Loucy (cell line): ENCODE data around the gene IGF2BP1.

Source experiments
- H2AFZ ChIP-seq: fragments of 200-600 bp; sonication (generic); 2 replicates; pipeline ENCODE4 v1.6.0; 2016; ENCODE audit warnings: antibody characterized with exemption, mild to moderate bottlenecking, low read length, moderate library complexity
- H3F3A ChIP-seq: fragments of 200-600 bp; 2 replicates; pipeline ENCODE4 v1.6.0; 2016; ENCODE audit warnings: antibody characterized with exemption, low read depth, mild to moderate bottlenecking
- H3K27me3 ChIP-seq: fragments of 200-600 bp; sonication (generic); 2 replicates; pipeline ENCODE4 v1.6.1; 2014; ENCODE audit warnings: low read length, mild to moderate bottlenecking; ENCODE audit not compliant: insufficient read depth, poor library complexity, severe bottlenecking
- H3K36me3 ChIP-seq: fragments of 200-600 bp; sonication (generic); 2 replicates; pipeline ENCODE4 v1.6.1; 2016; ENCODE audit warnings: low read length; ENCODE audit not compliant: insufficient read depth
- H3K4me1 ChIP-seq: fragments of 200-600 bp; sonication (generic); 2 replicates; pipeline ENCODE4 v1.5.1; 2014; ENCODE audit warnings: low read length, mild to moderate bottlenecking; ENCODE audit not compliant: insufficient read depth, poor library complexity, severe bottlenecking
- H3K4me2 ChIP-seq: fragments of 200-600 bp; sonication (generic); 2 replicates; pipeline ENCODE4 v1.6.0; 2014; ENCODE audit warnings: antibody characterized with exemption, low read length, low read depth, mild to moderate bottlenecking; ENCODE audit not compliant: poor library complexity, severe bottlenecking
- H3K4me3 ChIP-seq: fragments of 200-600 bp; sonication (generic); 2 replicates; pipeline ENCODE4 v1.5.1; 2014; ENCODE audit warnings: low read length, mild to moderate bottlenecking, mixed read lengths; ENCODE audit not compliant: poor library complexity, severe bottlenecking
- H3K79me2 ChIP-seq: fragments of 200-600 bp; sonication (generic); 2 replicates; pipeline ENCODE4 v1.6.1; 2014; ENCODE audit warnings: low read length; ENCODE audit not compliant: insufficient read depth
- H3K9ac ChIP-seq: fragments of 200-600 bp; sonication (generic); 2 replicates; pipeline ENCODE4 v1.6.0; 2014; ENCODE audit warnings: mild to moderate bottlenecking, low read depth, low read length, moderate library complexity; ENCODE audit not compliant: poor library complexity, severe bottlenecking
- H3K9me2 ChIP-seq: fragments of 200-600 bp; sonication (generic); replicated peaks from 2 replicates; pipeline ENCODE4 v1.6.1; 2016; ENCODE audit warnings: low read depth, low read length, mixed read lengths
- H3K9me3 ChIP-seq: fragments of 200-600 bp; sonication (generic); 2 replicates; pipeline ENCODE4 v1.6.1; 2014; ENCODE audit warnings: mild to moderate bottlenecking, antibody characterized with exemption, low read length, low read depth; ENCODE audit not compliant: insufficient read depth
- H4K20me1 ChIP-seq: fragments of 200-600 bp; sonication (generic); 2 replicates; pipeline ENCODE4 v1.6.0; 2014; ENCODE audit warnings: antibody characterized with exemption, low read length, mild to moderate bottlenecking; ENCODE audit not compliant: insufficient read depth, poor library complexity, severe bottlenecking
- CTCF ChIP-seq: fragments of 200-600 bp; sonication (generic); conservative IDR thresholded peaks from 2 replicates; pipeline ENCODE4 v1.5.1; 2014; ENCODE audit warnings: mild to moderate bottlenecking, antibody characterized with exemption, low read length
- EZH2phosphoT487 ChIP-seq: fragments of 200-600 bp; IDR thresholded peaks from 2 replicates; pipeline ENCODE4 v1.6.1; 2018; ENCODE audit warnings: antibody characterized with exemption, mild to moderate bottlenecking, moderate library complexity, borderline replicate concordance

IGF2BP1 gene

DNA sequence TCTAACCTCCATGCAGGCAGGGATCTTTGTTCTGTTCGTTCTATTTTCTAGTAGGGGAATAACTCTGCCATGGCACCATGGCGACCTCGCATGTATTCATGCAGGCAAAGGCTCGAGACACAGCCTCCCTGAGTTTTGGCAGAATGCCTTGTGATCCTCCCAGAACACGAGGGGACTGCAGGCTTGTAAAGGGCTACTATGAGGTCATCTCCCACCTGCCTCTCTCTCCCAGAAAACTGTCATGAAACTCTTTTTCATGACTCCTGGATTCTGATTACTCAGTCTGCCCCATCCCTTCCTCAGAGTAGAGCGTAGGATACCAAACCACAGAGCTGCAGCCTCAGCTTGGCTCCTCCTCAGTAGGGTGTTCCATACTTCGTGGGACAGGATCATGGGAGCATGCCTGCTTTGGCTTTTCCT is 64.3 kb downstream of the IGF2BP1 start:
- Histone ChIP-seq H3K9ac (no peak overlapping the region), H3K27me3 (no peaks in the 10 kb centered on the region), H3K4me2 (no peak overlapping the region), H3K79me2 (no peaks in the 10 kb centered on the region), H2AFZ (no peak overlapping the region), H3K4me1 (no peaks in the 10 kb centered on the region), H3K36me3 (no peaks in the 10 kb centered on the region), H4K20me1 (no peaks in the 10 kb centered on the region), H3K9me2 (no peaks in the 10 kb centered on the region), H3K9me3 (no peaks in the 10 kb centered on the region), H3K4me3 (no peak overlapping the region), H3F3A (no peaks in the 10 kb centered on the region)
- no peak for TF ChIP-seq EZH2phosphoT487
- TF ChIP-seq CTCF = no peak

DNA sequence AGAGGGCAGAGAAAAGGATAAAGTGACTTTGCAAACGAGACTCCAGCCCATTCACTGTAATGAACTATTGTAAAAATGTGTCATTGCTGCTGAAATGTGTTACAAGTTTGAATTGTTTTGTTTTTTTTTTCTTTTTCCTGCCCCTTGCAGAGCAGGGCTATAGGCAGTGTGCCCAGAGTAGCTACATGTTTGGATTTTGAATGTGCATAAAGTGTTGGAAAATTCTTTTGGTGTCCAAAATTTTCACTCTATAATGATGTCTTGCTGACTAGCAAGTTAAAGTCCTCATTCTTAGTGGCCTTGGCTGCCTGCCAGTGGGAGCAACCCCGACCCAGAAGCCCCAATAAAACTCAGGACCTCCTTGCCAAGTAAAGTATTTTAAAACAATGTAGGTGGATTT is 66.5 kb downstream of the IGF2BP1 start:
- Histone ChIP-seq H3K9me3 (no peaks in the 10 kb centered on the region), H3K4me1 (no peaks in the 10 kb centered on the region), H3K27me3 (no peaks in the 10 kb centered on the region), H3K9me2 (no peaks in the 10 kb centered on the region), H3K79me2 (no peaks in the 10 kb centered on the region), H3K4me2 (no peak overlapping the region), H3K9ac (no peak overlapping the region), H3K4me3 (no peak overlapping the region), H3K36me3 (no peaks in the 10 kb centered on the region), H3F3A (no peaks in the 10 kb centered on the region), H4K20me1 (no peaks in the 10 kb centered on the region), H2AFZ (no peak overlapping the region)
- TF ChIP-seq CTCF (no peak), EZH2phosphoT487 (no peak)

DNA sequence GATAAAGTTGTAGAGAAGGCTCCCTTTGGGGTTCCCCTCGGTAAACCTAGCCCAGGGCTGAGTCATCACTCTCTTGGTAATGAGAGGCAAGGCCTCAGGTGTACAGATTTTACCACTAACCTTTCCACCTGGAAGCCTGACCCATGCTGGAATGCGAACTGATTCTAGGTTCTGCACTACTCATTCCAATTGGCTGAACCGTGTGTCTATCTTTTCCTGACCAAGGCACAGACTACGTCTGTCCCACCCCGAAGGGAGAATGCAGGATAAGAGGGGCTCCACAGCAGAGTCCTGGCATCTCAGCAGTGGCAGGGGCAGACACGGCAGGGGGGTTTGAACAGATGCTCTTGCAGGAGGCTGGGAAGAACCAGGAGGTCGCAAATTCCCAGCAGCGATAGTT is 70.0 kb downstream of the IGF2BP1 start:
- H3K79me2 ChIP-seq = no peaks in the 10 kb centered on the region
- no peaks in the 10 kb centered on the region for H3K36me3 ChIP-seq
- no peaks in the 10 kb centered on the region for H4K20me1 ChIP-seq
- no peaks in the 10 kb centered on the region for H3K4me1 ChIP-seq
- no peak overlapping the region for H3K4me2 ChIP-seq
- no peak overlapping the region for H3K4me3 ChIP-seq
- no peak overlapping the region for H2AFZ ChIP-seq
- no peaks in the 10 kb centered on the region for H3K27me3 ChIP-seq
- TF ChIP-seq CTCF (no peak), EZH2phosphoT487 (no peak)
- H3K9ac ChIP-seq = no peak overlapping the region
- no peaks in the 10 kb centered on the region for H3F3A ChIP-seq
- no peaks in the 10 kb centered on the region for H3K9me3 ChIP-seq
- H3K9me2 ChIP-seq = no peaks in the 10 kb centered on the region
